Endometrial microvascular endothelial cells (primary cell): Measurements from ENCODE around the gene DNAJC15. TPM values are rescaled to one million over a fixed set of nuclear protein-coding genes. Genes with fewer than 3 reads are reported as not detected.

ENCODE experiments used
- in situ Hi-C: cut with HindIII; loops from 2 replicates; pipeline ENCODE4 v1.10.0; 2017; ENCODE audit warnings: low sequenced_read_pairs, low pct_unique_long_range_greater_than_20kb; ENCODE audit errors: inconsistent ontology term
- total RNA-seq: library from RNA; depleted of rRNA; stranded (reverse); fragments of >200 nt; gene quantifications from one replicate; pipeline ENCODE4 v1.2.3, GENCODE V29; 2015; ENCODE audit errors: inconsistent ontology term

DNAJC15 gene
- total RNA-seq, 1 donor from 2014 or later: 24.5 TPM

GRCh38 chr13:43135516-43135915, 112.1 kb downstream of the DNAJC15 start:
- in situ Hi-C loops: no loop called here

- in situ Hi-C loops: no loop called here
Observed at GRCh38 chr13:43136920-43137575, 113.7 kb downstream of the DNAJC15 start.

- in situ Hi-C loops: no loop called here
Observed at GRCh38 chr13:43139211-43139610, 115.8 kb downstream of the DNAJC15 start.

- in situ Hi-C loops: no loop called here
Observed at GRCh38 chr13:43139921-43140320, 116.5 kb downstream of the DNAJC15 start.

- in situ Hi-C loops: no loop called here
Observed at GRCh38 chr13:43140985-43141384, 117.6 kb downstream of the DNAJC15 start.

- in situ Hi-C loops: no loop called here
Observed at GRCh38 chr13:43141685-43142084, 118.3 kb downstream of the DNAJC15 start.

- in situ Hi-C loops: no loop called here
Observed at GRCh38 chr13:43143591-43143990, 120.2 kb downstream of the DNAJC15 start.

GRCh38 chr13:43145534-43146196, 122.3 kb downstream of the DNAJC15 start:
- in situ Hi-C loops: no loop called here

- in situ Hi-C loops: no loop called here
Observed at GRCh38 chr13:43146400-43146799, 123.0 kb downstream of the DNAJC15 start.

- in situ Hi-C loops: no loop called here
Observed at GRCh38 chr13:43150369-43151207, 127.2 kb downstream of the DNAJC15 start.

GRCh38 chr13:43153436-43154090, 130.2 kb downstream of the DNAJC15 start:
- in situ Hi-C loops: no loop called here

GRCh38 chr13:43154156-43154651, 130.8 kb downstream of the DNAJC15 start:
- in situ Hi-C loops: no loop called here

GRCh38 chr13:43154839-43155238, 131.5 kb downstream of the DNAJC15 start:
- in situ Hi-C loops: no loop called here

GRCh38 chr13:43156916-43157315, 133.5 kb downstream of the DNAJC15 start:
- in situ Hi-C loops: no loop called here

- in situ Hi-C loops: no loop called here
Observed at GRCh38 chr13:43157796-43158195, 134.4 kb downstream of the DNAJC15 start.

- in situ Hi-C loops: no loop called here
Observed at GRCh38 chr13:43158516-43158915, 135.1 kb downstream of the DNAJC15 start.

GRCh38 chr13:43159026-43159461, 135.7 kb downstream of the DNAJC15 start:
- in situ Hi-C loops: no loop called here
